GM21576 (cell line): ENCODE measurements around the gene ASCL5.

Source experiments
- ATAC-seq: cut with Tn5 transposase; IDR thresholded peaks from one replicate; pipeline ENCODE4 v1.9.1; 2021; ENCODE audit warnings: mild to moderate bottlenecking, moderate library complexity; ENCODE audit not compliant: unreplicated experiment

The ASCL5 gene

DNA sequence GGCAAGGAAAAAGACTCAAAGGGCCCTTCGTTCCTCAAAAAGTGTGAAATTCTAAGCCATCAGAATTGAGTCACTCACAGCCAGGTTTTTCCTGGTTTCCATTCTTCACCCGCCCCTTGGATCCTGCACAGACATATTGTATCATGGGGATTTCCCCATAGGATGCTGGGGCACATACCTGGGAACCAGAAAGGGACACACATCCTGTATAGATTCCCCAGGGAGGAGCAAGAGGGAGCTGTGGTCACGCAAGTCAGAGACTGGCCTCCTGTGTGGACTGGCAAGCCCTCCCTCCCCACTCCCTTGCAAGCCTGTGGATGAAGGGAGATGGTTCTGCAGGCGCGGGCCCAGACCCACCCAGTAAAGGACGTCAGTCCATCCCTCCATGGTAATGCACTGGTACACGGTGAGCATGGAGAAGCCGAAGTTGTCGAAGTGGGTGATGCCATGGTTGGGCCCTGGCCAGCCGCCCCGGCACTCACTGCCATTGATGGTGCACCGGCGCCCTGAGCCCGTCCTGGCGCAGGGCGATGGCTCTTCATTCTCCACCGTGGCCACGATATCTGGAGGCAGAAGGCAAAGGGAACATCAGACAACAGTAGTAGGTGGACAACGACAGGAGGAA, 38.0 kb downstream of the ASCL5 start:
- ATAC-seq = no peak

DNA sequence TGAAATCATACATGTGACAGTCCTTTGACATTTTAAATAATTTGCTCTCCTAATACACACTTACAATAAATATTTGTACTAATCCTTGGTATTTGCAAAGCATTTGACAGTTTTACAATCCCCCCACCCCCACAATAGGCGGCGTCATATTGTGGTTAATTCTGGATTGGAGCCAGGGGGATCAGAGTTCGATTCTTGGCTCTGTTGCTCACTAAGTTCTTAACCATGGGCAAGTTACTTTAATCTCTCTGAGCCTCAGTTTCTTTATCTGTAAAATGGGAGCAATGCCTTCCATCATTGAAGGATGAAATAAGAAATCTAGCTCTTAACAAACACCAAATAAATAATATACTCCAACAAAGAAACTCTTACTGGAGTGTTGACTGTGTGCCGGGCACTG, 38.6 kb downstream of the ASCL5 start:
- no peak for ATAC-seq

DNA sequence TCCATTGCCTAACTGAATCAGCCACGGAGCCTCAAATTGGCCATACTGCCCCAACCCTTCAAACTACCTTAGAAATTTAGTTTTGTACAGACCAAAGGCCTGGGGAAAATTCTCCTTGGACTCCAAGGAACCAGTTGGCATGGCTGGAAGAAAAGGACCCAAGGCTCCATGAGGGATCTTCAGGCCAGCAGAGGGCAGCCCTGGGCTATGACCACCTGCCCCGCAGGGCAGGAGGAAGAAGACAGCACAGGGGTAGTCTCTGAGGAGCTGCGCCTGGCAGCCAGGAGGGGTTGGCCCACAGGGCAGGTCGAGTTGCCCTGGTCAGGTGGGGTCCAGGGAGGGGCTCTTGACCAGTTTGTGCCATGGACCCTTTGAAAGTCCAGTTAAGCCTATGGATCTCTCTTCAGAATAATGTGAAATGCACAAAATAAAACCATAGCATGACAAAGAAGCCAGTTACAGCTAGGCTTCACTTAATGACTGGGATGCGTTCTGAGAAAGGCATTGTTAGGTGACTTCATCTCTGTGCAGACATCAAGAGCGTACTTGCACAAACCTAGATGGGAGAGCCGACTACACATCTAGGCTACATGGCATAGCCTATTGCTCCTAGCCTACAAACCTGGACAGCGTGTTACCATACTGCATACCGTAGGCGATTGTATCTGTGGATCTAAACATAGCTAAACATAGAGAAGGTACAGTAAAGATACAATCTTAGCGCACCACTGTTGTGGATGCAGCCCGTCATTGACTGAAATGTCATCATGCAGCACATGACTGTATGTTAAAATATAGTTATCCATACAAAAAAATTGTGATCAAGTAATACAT, 40.9 kb downstream of the ASCL5 start:
- no peak for ATAC-seq

DNA sequence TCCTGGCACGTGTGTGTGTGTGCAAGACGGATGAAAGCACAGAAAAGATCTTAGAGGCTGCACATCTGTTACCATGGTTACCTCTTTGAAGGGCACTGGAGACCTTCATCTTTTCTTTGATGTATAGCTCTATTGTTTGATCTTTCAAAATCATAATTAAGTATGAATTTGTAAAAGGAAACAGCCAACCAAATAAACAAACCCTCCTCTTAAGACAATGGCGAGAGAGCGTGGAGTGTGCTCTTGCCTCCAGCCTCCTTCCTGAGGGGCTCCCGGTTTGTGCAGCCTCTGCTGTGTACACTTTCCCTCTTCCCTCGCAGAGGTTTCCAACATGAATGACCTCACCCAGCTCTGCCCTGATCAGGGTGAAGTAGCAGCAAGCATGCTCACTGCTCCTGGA, 42.7 kb downstream of the ASCL5 start:
- ATAC-seq = no peak

DNA sequence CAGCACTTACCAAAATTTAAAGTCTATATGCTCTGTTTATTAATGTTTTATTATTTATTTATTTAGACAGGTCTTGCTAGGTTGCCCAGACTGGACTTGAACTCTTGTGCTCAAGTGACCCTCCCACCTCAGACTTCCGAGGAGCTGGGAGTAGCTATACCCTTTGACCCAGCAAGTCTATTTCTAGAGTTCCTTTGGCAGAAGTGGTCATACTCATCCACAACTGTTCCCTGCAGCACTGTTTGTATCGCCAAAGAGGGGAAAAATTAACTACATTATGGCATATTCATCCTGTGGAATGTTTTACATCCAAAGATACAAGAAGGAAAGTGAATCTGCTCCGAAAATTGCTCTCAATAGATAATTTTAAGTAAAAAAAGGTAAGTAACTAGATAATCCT, 43.2 kb downstream of the ASCL5 start:
- ATAC-seq = no peak

DNA sequence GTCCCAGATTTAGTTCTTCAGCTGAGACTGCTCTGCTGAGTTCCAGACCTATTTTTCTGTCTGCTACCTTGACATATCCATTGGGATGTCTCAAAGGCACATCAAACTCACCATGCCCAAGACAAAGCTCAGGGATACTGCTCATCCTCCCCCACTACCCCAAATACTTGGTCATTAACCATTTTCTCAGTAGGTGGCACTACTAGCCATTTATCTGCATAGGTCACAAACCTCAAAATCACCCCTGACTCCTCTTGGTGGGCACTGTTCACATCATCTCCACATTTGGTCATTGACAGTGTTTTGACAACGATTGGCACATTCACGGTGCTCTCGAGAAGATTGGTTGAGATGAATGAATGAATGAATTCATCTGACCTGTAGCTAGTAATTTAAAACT, 46.8 kb downstream of the ASCL5 start:
- no peak for ATAC-seq

DNA sequence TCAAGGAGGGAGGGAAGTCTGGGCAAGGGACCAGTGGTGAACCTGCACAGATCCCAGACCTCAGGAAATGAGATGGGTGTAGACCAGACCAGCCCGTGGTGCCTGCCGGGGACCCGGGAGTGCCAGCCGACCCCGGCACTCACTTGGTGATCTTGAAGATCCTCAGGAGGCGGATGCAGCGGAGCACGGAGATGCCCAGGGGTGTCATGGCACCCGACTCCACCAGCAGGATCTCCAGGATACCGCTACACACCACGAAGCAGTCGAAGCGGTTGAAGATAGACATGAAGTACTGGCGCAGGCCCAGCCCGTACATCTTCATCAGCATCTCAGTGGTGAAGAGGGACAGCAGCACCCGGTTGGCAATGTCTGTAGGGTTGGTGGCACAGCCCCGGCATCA, 49.2 kb downstream of the ASCL5 start:
- ATAC-seq = no peak

DNA sequence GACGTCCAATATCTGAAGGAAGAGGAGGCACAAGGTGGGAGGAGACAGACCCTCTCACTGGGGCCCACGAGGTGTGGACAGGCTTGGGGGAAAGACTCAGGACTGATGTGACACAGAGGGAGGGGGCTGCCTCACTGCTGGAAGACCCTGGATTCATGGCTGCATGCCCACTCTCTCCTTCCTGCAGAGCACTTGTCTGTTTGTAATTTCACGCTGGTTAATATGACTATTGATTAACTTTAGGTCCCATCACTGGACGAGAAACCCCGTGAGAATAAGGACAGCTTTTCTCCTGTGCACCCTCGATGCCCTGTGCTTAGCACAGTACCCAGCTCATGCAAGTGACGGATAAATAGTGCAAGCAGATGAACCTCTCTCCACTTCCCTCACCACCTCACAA, 49.9 kb downstream of the ASCL5 start:
- no peak for ATAC-seq

DNA sequence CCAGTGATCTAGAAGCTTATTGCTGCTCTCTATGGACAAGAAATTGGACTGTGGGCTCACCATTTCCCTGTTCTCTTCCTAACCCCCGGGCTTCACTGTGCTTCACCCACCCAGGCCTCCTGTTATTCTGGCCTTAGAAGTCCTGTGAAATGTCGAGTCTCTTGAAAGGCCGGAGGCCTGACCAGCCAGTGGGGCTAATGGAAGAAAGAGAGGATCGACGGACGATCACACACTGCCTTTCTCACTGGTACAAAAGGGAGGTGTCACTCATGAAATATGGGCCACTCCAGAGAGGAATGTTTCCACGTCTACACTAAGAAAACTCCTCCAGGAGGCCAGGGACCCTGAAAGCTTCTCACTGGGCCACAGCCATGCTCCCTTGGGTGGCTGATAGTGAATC, 50.9 kb downstream of the ASCL5 start:
- ATAC-seq = no peak

DNA sequence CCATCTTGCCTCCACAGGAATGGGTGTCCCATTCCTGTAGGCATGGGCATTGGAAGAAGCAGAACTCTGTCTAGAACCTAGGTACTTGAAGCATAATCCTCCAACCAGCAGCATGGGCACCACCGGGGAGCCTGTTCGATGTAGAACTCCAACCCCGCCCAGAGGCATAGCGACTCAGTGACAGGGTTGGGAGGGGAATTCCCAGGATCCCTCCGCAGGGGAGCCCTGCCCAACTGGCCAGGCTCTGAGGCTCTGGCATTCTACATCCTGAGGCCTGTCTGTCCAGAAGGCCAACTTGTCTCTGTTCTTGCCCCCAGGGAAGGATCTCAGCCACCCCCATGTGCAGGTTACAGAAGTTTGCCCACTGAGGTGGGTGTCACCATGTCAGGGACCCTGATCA, 53.0 kb downstream of the ASCL5 start:
- ATAC-seq = no peak

DNA sequence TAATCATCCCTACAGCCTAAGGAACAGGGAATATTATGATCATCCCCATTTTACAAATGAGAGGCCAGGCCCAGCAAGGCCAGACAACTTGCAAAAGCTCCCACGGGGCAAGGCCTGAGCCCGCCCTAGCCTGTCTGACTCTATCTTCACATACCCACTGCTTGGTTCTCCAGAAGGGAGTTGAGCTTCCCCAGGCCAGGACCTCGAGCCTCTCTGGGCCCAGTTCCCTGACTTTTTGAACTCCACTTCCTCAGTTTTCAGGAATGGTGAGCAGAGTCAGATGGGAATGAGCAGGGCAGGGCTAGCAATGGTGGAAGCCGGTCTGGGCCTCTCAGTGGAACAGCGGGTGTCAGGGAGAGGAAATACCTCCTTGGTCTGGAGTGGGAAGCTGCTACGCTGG, 54.1 kb downstream of the ASCL5 start:
- no peak for ATAC-seq

DNA sequence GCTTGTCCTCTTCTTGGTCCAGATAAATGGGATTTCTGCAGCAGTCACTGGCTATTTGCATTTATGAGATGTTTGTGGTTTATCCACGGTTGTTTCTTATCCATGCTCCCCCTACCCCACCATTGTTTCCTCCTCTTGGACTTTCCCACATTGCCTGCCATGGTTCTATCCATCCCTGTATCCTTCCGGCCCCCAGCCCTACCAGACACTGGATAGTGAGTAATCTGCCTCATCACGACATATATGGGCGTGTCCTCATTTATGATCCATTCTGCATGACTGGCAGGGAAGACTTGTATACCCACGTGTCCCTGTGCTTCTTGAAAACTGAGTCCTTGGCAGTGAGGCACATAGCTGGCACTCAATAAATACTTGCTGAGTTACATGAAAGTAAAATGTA, 54.8 kb downstream of the ASCL5 start:
- ATAC-seq = no peak

DNA sequence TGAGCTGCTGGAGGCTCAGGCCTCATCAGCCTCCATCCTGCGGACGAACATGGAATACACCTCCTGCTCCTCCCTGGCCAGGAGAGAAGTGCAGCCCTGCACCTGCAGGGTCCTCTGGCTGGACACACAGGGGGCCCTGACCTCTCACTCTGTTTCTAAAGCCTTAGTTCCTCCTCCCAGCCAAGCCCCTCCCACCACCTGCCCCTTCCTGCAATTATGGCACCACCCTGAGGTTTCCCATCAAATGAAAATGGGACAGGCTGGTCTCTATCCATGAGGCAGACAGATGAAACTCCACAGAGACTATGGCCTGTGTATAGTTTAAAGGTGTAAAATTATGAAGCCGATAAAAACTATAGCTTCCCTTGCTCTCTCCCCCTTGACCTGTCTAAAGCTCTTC, 57.3 kb downstream of the ASCL5 start:
- no peak for ATAC-seq

DNA sequence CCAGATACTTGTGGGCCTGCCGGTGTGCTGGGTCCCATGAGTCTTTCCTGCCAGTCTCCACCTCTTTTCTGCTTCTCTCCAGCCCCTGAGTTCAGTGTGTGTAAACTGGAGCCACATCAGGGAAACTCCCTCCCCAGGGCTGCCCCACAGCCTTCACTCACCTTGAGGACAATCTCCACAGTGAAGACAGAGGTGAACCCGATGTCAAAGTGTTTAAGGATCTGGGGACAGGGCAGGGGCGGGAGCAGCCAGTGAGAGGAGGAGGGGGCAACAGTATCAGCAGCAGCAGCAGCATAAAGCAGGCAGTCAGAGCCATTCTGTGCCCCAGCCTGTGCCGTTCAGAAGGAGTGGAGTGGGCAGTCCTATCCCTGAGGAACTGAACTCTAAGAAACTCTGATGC, 58.0 kb downstream of the ASCL5 start:
- no peak for ATAC-seq

DNA sequence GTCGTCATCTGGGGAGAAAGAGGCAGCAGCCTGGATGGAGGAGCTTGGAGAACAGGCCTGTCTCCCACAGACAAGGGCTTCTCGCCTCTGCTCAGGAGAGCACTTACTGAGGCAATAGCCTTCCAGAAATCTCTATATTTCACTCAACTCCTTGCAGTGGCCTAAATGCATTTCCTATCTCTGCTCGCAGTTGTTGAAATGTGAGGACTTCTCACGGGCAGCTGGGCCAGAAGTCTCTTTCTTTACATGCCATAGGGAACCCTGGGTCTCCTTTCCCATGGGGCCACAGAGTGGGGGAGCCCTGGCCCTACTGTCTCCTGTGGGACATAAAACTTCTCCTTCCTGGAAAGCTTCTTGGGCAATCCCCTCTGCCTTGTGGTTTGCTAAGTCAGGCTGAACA, 60.0 kb downstream of the ASCL5 start:
- no peak for ATAC-seq

DNA sequence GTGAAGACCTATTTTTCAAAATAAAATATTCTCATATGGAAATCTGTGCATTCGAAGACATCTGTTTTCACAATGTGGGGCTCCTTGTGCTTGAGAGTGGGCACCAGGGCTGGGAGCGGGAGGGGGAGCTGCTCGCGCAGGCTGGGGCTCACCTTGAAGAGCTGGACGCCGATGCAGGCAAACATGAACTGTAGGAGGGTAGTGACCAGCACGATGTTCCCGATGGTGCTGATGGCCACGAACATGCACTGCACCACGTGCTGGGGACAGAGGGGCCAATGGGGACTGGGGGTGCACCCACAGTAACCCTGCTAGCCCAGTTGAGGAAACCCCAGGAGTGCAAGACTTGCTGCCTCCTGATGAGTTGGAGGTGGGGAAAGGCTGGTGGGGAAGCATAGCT, 61.3 kb downstream of the ASCL5 start:
- ATAC-seq = no peak

DNA sequence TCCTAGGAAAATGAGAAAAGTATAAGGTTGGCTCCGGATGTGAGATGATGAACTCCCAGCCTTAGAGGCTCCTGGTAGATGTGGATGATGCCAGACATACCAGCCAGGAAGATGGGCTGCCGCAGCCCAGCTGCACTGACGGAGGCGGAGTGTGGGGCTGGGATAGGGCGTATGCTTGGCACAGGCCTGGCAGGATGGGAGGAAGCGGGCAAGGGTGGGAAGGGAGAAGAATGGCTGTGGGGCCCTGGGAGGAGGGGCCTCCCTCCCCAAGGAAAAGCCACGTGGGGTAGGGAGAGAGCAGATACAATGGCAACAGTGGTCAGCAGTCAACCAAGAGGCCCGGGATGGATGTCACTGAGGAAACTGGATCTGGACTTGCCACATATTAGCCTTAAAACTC, 62.2 kb downstream of the ASCL5 start:
- ATAC-seq = no peak
